H9 (cell line): ENCODE data around the gene BZW2. TPM values are rescaled to one million over a fixed set of nuclear protein-coding genes. Genes with fewer than 3 reads are reported as not detected.

Experiments
- DNase-seq: peaks from one replicate; pipeline ENCODE4 v3.0.0-alpha.2; 2017
- H2AFZ ChIP-seq: one replicate; pipeline ENCODE4 v1.6.1; 2013; ENCODE audit warnings: mild to moderate bottlenecking, low read length, control low read depth, moderate library complexity
- H2AK5ac ChIP-seq: 2 replicates; pipeline ENCODE4 v1.6.1; 2013; ENCODE audit warnings: low read length, control low read depth, mixed read lengths; ENCODE audit not compliant: insufficient read length
- H2BK120ac ChIP-seq: one replicate; pipeline ENCODE4 v1.6.1; 2013; ENCODE audit warnings: low read depth, mild to moderate bottlenecking, low read length, control low read depth, inconsistent platforms; ENCODE audit not compliant: poor library complexity, severe bottlenecking
- H2BK12ac ChIP-seq: 2 replicates; pipeline ENCODE4 v1.6.1; 2013; ENCODE audit warnings: low read length, control low read depth, mixed read lengths, low read depth; ENCODE audit not compliant: insufficient read length
- H2BK15ac ChIP-seq: 2 replicates; pipeline ENCODE4 v1.6.1; 2013; ENCODE audit warnings: low read depth, low read length, control low read depth
- H2BK20ac ChIP-seq: one replicate; pipeline ENCODE4 v1.6.1; 2013; ENCODE audit warnings: low read depth, mild to moderate bottlenecking, low read length, control low read depth, inconsistent platforms; ENCODE audit not compliant: poor library complexity, severe bottlenecking
- H2BK5ac ChIP-seq: 2 replicates; pipeline ENCODE4 v1.6.1; 2013; ENCODE audit warnings: low read length, control low read depth, mixed read lengths; ENCODE audit not compliant: insufficient read length
- H3K14ac ChIP-seq: 2 replicates; pipeline ENCODE4 v1.6.1; 2013; ENCODE audit warnings: low read length, control low read depth; ENCODE audit not compliant: insufficient read depth
- H3K18ac ChIP-seq: 2 replicates; pipeline ENCODE4 v1.6.1; 2013; ENCODE audit warnings: low read depth, mild to moderate bottlenecking, mixed read lengths, low read length, control low read depth; ENCODE audit not compliant: insufficient read length
- H3K23ac ChIP-seq: 2 replicates; pipeline ENCODE4 v1.6.1; 2013; ENCODE audit warnings: low read length, control low read depth, mixed read lengths, low read depth; ENCODE audit not compliant: insufficient read length
- H3K23me2 ChIP-seq: 2 replicates; pipeline ENCODE4 v1.6.1; 2013; ENCODE audit warnings: low read depth, mild to moderate bottlenecking, mixed read lengths, low read length, control low read depth; ENCODE audit not compliant: insufficient read length, poor library complexity, severe bottlenecking
- H3K27ac ChIP-seq: 2 replicates; pipeline ENCODE4 v1.5.1; 2013; ENCODE audit warnings: low read length, control low read depth, mixed read lengths, low read depth; ENCODE audit not compliant: insufficient read length
- H3K27me3 ChIP-seq: 2 replicates; pipeline ENCODE4 v1.6.1; 2013; ENCODE audit warnings: low read length, control low read depth, inconsistent platforms; ENCODE audit not compliant: insufficient read depth
- H3K4ac ChIP-seq: 2 replicates; pipeline ENCODE4 v1.6.1; 2013; ENCODE audit warnings: low read depth, mild to moderate bottlenecking, control low read depth, inconsistent platforms, low read length, moderate library complexity
- H3K4me1 ChIP-seq: 2 replicates; pipeline ENCODE4 v1.6.1; 2013; ENCODE audit warnings: low read length, control low read depth, inconsistent platforms; ENCODE audit not compliant: insufficient read depth
- H3K4me2 ChIP-seq: 2 replicates; pipeline ENCODE4 v1.6.1; 2013; ENCODE audit warnings: low read length, control low read depth, mixed read lengths; ENCODE audit not compliant: insufficient read length, insufficient read depth
- H3K56ac ChIP-seq: 2 replicates; pipeline ENCODE4 v1.6.1; 2013; ENCODE audit warnings: low read depth, mild to moderate bottlenecking, mixed read lengths, low read length, control low read depth; ENCODE audit not compliant: insufficient read length
- H3K79me1 ChIP-seq: 2 replicates; pipeline ENCODE4 v1.6.1; 2013; ENCODE audit warnings: low read depth, mild to moderate bottlenecking, moderate library complexity, low read length, control low read depth, inconsistent platforms; ENCODE audit not compliant: insufficient read depth, poor library complexity, severe bottlenecking
- H3K79me2 ChIP-seq: 2 replicates; pipeline ENCODE4 v1.6.1; 2013; ENCODE audit warnings: low read length, control low read depth, inconsistent platforms; ENCODE audit not compliant: insufficient read depth
- H3K9ac ChIP-seq: 2 replicates; pipeline ENCODE4 v1.6.1; 2013; ENCODE audit warnings: low read length, control low read depth, mixed read lengths; ENCODE audit not compliant: insufficient read length; ENCODE audit errors: extremely low read depth
- H3K9me3 ChIP-seq: one replicate; pipeline ENCODE4 v1.6.1; 2013; ENCODE audit warnings: low read depth, low read length, inconsistent platforms; ENCODE audit not compliant: control insufficient read depth
- H3T11ph ChIP-seq: one replicate; pipeline ENCODE4 v1.6.1; 2013; ENCODE audit warnings: mild to moderate bottlenecking, low read length, control low read depth, inconsistent platforms
- H4K20me1 ChIP-seq: one replicate; pipeline ENCODE4 v1.6.1; 2013; ENCODE audit not compliant: control insufficient read depth, insufficient read length, insufficient read depth
- H4K5ac ChIP-seq: 2 replicates; pipeline ENCODE4 v1.6.1; 2013; ENCODE audit warnings: low read depth, mild to moderate bottlenecking, mixed read lengths, low read length, control low read depth; ENCODE audit not compliant: insufficient read length
- H4K8ac ChIP-seq: replicated peaks from 2 replicates; pipeline ENCODE4 v1.6.1; 2013; ENCODE audit warnings: low read length, control low read depth, mixed read lengths, low read depth; ENCODE audit not compliant: insufficient read length
- H4K91ac ChIP-seq: 2 replicates; pipeline ENCODE4 v1.6.1; 2013; ENCODE audit warnings: low read depth, mild to moderate bottlenecking, moderate library complexity, mixed read lengths, low read length, control low read depth; ENCODE audit not compliant: insufficient read length
- H3K27ac Mint-ChIP-seq, 3 experiments: 2 replicates in 2 of 3; 3 replicates in 1 of 3; pipeline ENCODE4 v1.8.0; 2020 to 2021; ENCODE audit warnings: mixed read lengths in 3 of 3, mild to moderate bottlenecking in 1 of 3, moderate library complexity in 1 of 3
- H3K27me3 Mint-ChIP-seq: 2 replicates; pipeline ENCODE4 v1.8.0; 2021; ENCODE audit warnings: low read depth, mild to moderate bottlenecking, moderate library complexity, mixed read lengths
- H3K36me3 Mint-ChIP-seq, 3 experiments: 2 replicates in 2 of 3; 3 replicates in 1 of 3; pipeline ENCODE4 v1.8.0; 2020 to 2021; ENCODE audit warnings: low read depth in 3 of 3, mixed read lengths in 3 of 3; ENCODE audit not compliant: insufficient read depth in 1 of 3
- H3K4me1 Mint-ChIP-seq, 2 experiments: 2 replicates each; pipeline ENCODE4 v1.8.0; 2020; ENCODE audit warnings: mixed read lengths in 2 of 2
- H3K4me3 Mint-ChIP-seq, 2 experiments: 2 replicates in 1 of 2; 3 replicates in 1 of 2; pipeline ENCODE4 v1.8.0; 2020 to 2021; ENCODE audit warnings: mild to moderate bottlenecking in 2 of 2, mixed read lengths in 2 of 2, moderate library complexity in 1 of 2
- H3K9me3 Mint-ChIP-seq, 2 experiments: 2 replicates in 1 of 2; 3 replicates in 1 of 2; pipeline ENCODE4 v1.8.0; 2020; ENCODE audit warnings: mild to moderate bottlenecking in 2 of 2, mixed read lengths in 2 of 2, moderate library complexity in 1 of 2
- WGBS: extraction: QIAGEN DNeasy Blood & Tissue Kit; methylation state at CpG from one replicate; pipeline ENCODE4 v1.1.7; 2013; ENCODE audit warnings: missing lambda C conversion rate, low lambda C conversion rate, mixed read lengths; ENCODE audit not compliant: insufficient read length; ENCODE audit errors: extremely low coverage; 5-methylcytosine and 5-hydroxymethylcytosine counted together
- total RNA-seq: library from RNA; stranded (reverse); gene quantifications from 2 replicates; pipeline ENCODE4 v1.2.1, GENCODE V29; 2021
- TF ChIP-seq, protein P1 (sequence below): fragments of 200-600 bp; sonication (generic); conservative IDR thresholded peaks from 3 replicates; pipeline ENCODE4 v1.8.0; 2021; ENCODE audit warnings: antibody characterized with exemption, mild to moderate bottlenecking

Gene BZW2
- total RNA-seq, 1 experiment from 2014 or later = 64.6 TPM

- H3K79me2 ChIP-seq = no peaks in the 10 kb centered on the region
- no peak overlapping the region for H3K27ac ChIP-seq
- H3T11ph ChIP-seq = no peak overlapping the region
- H2BK12ac ChIP-seq = no peak overlapping the region
- no peaks in the 10 kb centered on the region for H4K20me1 ChIP-seq
- H3K9ac ChIP-seq = no peak overlapping the region
- Mint-ChIP-seq H3K27me3 (no peaks in the 10 kb centered on the region), H3K9me3 (no peaks in the 10 kb centered on the region), H3K36me3 (peaks cover 37 to 63% (median 62%) of the 10 kb centered on the region in 3 experiments), H3K4me3 (no peak overlapping the region), H3K27ac (peak overlapping the region; percentile 76 to 85 (median 82); a peak in 4 of 7 replicates), H3K4me1 (no peaks in the 10 kb centered on the region)
- no peak overlapping the region for H3K23ac ChIP-seq
- WGBS = no CpG with 5 or more reads among the region's 6 CpGs
- no peaks in the 10 kb centered on the region for H3K4me1 ChIP-seq
- H3K56ac ChIP-seq = no peak overlapping the region
- H3K4me2 ChIP-seq = no peak overlapping the region
- H2AFZ ChIP-seq = no peak overlapping the region
- H4K91ac ChIP-seq = no peak overlapping the region
- H2BK20ac ChIP-seq = no peak overlapping the region
- H2AK5ac ChIP-seq = no peak overlapping the region
- no peaks in the 10 kb centered on the region for H3K79me1 ChIP-seq
- no peaks in the 10 kb centered on the region for H3K23me2 ChIP-seq
- no peak overlapping the region for H3K4ac ChIP-seq
- H2BK15ac ChIP-seq = no peak overlapping the region
- TF ChIP-seq, protein P1, sequence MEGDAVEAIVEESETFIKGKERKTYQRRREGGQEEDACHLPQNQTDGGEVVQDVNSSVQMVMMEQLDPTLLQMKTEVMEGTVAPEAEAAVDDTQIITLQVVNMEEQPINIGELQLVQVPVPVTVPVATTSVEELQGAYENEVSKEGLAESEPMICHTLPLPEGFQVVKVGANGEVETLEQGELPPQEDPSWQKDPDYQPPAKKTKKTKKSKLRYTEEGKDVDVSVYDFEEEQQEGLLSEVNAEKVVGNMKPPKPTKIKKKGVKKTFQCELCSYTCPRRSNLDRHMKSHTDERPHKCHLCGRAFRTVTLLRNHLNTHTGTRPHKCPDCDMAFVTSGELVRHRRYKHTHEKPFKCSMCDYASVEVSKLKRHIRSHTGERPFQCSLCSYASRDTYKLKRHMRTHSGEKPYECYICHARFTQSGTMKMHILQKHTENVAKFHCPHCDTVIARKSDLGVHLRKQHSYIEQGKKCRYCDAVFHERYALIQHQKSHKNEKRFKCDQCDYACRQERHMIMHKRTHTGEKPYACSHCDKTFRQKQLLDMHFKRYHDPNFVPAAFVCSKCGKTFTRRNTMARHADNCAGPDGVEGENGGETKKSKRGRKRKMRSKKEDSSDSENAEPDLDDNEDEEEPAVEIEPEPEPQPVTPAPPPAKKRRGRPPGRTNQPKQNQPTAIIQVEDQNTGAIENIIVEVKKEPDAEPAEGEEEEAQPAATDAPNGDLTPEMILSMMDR = no peak
- no peak overlapping the region for H3K18ac ChIP-seq
- no peaks in the 10 kb centered on the region for H3K27me3 ChIP-seq
- H2BK120ac ChIP-seq = no peak overlapping the region
- H4K5ac ChIP-seq = no peak overlapping the region
- H3K9me3 ChIP-seq = no peaks in the 10 kb centered on the region
- DNase-seq = no peak
- no peak overlapping the region for H4K8ac ChIP-seq
- no peak overlapping the region for H3K14ac ChIP-seq
- H2BK5ac ChIP-seq = no peak overlapping the region
Observed at GRCh38 chr7:16694806-16695205, 48.8 kb downstream of the BZW2 start.
